ENCODE results near the gene KCNG2.

Gene KCNG2

DNA sequence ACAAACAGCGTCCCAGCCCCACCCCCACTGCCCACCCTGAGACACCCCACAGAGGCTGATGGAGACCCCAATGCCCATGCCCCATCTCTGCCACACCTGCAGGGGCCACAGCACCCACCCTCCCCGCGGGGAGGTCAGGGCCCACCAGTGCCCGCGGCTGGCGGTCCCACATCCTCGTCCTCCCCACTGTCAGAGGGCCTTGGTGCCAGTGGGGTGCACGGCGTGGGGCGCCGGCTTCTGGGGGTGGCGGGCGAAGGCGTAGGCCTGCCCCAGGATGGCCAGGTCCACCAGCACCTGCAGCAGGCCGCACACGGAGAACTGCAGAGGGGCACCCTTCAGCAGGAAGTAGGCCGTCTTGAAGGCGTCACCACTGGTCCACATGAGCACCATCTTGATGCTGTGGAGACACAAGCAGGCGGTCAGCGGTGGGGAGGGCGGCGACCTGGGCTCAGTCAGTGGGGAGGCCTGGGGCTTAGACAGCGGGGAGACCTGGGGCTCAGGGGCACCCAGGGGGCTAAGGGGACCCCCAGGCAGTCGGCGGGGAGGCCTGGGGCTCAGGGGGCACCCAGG, 106.1 kb downstream of the KCNG2 start:
- DNase-seq, result no peak

GRCh38 chr18:79904357-79905147, 106.8 kb downstream of the KCNG2 start:
- DNase-seq, result no peak

GRCh38 chr18:79905389-79905911, 107.7 kb downstream of the KCNG2 start:
- no peak for DNase-seq

DNA sequence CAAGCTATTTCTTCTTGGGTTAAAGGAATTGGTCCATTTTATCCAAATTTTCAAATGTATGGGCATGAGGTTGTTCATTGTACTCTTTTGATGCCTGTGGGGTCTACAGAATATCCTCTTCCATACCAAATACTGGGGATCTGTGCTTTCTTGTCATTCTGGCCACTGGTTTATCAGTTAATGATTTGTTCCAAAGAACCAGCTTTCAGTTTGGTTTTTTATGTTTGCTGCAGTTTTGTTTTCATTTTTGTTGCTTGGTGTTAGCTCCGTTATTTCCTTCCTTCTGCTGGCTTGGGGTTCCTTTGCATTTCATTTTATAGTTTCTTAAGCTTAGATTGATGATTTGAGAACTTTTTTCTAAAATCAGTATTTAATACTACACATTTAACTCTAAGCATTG, 108.3 kb downstream of the KCNG2 start:
- no peak for DNase-seq

- no peak for DNase-seq
Observed at GRCh38 chr18:79906706-79907105, 109.0 kb downstream of the KCNG2 start.

DNA sequence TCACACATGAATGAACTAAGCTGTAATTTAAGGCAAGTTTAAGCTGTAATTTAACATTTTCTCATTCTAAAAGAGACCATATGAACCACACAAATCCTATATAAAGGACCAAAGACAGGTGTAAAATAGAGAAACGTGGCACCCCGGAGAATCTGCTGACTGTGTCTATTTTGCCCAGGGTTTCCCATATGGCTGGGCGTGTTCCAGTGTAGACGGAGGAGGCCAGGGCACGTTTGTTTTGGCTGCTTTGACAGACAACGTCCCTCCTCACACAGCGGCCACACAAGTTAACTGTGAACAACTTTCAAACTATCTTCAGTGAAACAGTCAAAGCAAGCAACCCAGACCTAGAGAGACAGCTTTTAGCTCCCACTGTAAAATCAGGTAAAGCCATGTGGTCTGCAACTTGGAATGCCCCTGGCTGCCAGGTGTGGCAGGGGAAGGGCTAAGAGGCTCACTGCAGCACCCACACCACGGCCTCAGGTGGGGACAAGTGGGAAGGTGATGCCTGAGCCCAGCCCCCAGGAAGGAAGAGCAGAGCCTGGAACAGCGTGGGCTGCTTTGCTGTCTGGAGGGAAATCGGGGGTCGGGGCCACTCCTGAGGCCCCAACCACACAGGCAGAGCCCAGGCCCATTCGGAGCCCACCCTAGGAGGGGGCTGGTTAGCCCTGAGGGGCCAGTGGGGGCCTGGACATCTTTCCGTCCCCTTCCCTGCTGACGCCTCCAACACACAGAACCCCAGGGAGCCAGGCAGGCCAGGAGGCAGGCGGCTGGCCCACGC, 113.0 kb downstream of the KCNG2 start:
- DNase-seq, result no peak

GRCh38 chr18:79911344-79912270, 113.9 kb downstream of the KCNG2 start:
- DNase-seq, result no peak

DNA sequence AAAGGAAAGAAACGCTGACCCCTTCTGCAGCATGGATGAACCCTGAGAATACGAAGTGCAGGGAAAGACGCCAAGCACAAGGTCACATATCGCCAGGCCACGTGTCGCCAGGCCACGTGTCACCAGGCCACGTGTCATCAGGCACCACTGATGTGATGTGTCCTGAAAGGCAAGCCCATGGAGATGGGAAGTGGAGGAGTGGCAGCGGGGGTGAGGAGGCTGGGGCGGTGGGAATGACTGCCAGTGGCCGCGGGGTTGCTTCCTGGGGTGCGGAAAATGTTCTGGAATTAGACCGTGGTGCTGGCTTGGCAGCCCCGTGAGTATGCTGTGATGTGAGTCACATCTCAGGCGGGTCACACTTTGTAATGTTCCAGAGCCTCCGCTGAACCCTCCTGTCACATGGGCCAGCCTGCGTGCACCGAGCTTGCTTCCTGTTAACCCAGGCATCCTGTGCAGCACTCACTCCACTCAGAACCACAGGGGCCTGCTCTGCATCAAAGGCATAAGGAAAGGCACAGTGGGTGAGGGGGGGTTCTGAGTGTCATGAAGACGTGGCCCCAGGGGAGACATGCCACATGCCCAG, 114.8 kb downstream of the KCNG2 start:
- DNase-seq, result peak in 2 of 51 donors; percentile 22 to 68

- peak in 1 of 51 donors; percentile 46 for DNase-seq
Observed at GRCh38 chr18:79912994-79913831, 115.5 kb downstream of the KCNG2 start.

GRCh38 chr18:79914614-79915160, 116.9 kb downstream of the KCNG2 start:
- DNase-seq, result no peak

- DNase-seq, result no peak
Observed at GRCh38 chr18:79915161-79916127, 117.7 kb downstream of the KCNG2 start.

DNA sequence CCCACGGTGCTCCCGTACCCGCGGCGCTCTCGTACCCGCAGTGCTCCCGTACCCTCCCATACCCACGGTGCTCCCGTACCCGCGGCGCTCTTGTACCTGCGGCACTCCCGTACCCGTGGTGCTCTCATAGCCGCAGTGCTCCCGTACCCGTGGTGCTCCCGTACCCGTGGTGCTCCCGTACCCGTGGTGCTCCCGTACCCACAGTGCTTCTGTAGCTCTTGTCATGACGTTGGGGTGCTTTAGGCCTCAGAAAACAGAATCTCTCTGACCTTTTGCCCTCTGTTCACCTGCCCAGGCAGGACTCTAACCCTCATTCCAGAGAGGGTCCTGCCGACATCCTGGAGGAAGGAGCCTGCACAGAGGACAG, 118.4 kb downstream of the KCNG2 start:
- no peak for DNase-seq

DNA sequence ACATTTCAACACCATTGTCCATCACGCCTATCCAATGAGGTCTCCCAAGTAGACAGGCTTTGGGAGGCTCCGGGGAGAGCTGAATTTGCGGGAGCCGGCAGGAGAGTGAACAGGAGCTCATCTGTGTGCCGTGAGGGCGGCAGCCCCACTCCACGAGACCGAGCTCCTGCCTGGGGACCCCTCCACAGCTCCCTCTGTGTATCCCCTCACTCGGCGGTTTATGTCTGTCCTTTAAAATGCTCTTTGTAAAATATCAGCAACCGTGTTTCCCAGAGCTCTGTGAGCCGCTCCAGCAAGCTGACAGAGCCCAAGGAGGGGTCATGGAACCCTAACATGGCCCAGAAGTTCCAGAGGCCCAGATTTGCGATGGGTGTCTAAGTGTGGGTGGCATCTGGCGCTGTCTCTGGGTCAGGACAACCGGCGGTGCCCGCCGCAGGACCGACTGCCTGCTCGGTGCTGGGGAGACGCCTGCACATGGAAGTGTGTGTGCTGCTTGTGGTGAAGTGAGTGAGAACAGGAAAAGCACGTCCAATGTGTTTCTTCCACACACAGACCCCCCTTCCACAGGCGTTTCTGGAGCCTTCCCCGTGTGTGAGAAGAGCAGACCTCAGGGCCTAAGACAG, 118.9 kb downstream of the KCNG2 start:
- no peak for DNase-seq

- no peak for DNase-seq
Observed at GRCh38 chr18:79917169-79917852, 119.6 kb downstream of the KCNG2 start.

GRCh38 chr18:79917853-79918614, 120.3 kb downstream of the KCNG2 start:
- no peak for DNase-seq

DNA sequence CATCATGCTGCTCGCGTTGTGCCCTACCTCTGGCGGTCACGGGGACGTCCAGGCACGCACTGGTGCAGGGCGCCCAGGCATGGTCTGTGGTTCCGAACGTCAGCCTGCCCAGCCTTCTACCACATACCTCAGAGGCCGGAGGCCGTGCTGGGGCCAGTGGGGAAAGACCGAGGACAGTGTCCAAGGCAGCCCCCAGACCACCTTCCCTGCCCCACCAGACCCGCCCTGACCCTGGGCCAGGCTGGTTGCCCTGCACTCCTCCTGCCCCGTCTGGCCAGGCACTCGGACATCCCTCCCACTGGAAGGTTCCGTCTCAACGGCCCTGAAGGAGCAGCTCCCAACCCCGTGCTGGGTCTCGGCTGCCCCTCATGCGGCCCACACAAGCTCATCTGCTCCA, 120.9 kb downstream of the KCNG2 start:
- no peak for DNase-seq

Data from hypothalamus (tissue), 51 donors.